Glutamatergic neuron (in vitro differentiated cells): Measurements from ENCODE around the gene NT5DC4. TPM values are rescaled to one million over a fixed set of nuclear protein-coding genes. Genes with fewer than 3 reads are reported as not detected.

Experiments
- DNase-seq: peaks from one replicate; pipeline ENCODE4 v3.0.0; 2022
- H3K27ac Mint-ChIP-seq: one replicate; pipeline ENCODE4 v1.8.0; 2020; ENCODE audit warnings: mild to moderate bottlenecking, mixed read lengths, inconsistent platforms; ENCODE audit not compliant: unreplicated experiment
- H3K27me3 Mint-ChIP-seq: one replicate; pipeline ENCODE4 v1.8.0; 2020; ENCODE audit warnings: mild to moderate bottlenecking, moderate library complexity, mixed read lengths, inconsistent platforms; ENCODE audit not compliant: unreplicated experiment
- H3K36me3 Mint-ChIP-seq: one replicate; pipeline ENCODE4 v1.8.0; 2020; ENCODE audit warnings: mild to moderate bottlenecking, mixed read lengths, inconsistent platforms; ENCODE audit not compliant: unreplicated experiment
- H3K4me1 Mint-ChIP-seq: one replicate; pipeline ENCODE4 v1.8.0; 2020; ENCODE audit warnings: mild to moderate bottlenecking, low read depth, mixed read lengths, inconsistent platforms; ENCODE audit not compliant: unreplicated experiment
- H3K4me3 Mint-ChIP-seq: one replicate; pipeline ENCODE4 v1.8.0; 2020; ENCODE audit warnings: mild to moderate bottlenecking, mixed read lengths, inconsistent platforms; ENCODE audit not compliant: unreplicated experiment
- H3K9me3 Mint-ChIP-seq: one replicate; pipeline ENCODE4 v1.8.0; 2020; ENCODE audit warnings: mild to moderate bottlenecking, moderate library complexity, mixed read lengths, inconsistent platforms; ENCODE audit not compliant: unreplicated experiment
- CTCF ChIP-seq: fragments of 200-600 bp; sonication (generic); IDR thresholded peaks from one replicate; pipeline ENCODE4 v1.5.0; 2021; ENCODE audit not compliant: partially characterized antibody, unreplicated experiment
- total RNA-seq: library from RNA; stranded (reverse); fragmentation: NEBNext Ultra II Directional; extraction: Animal tissue kit (Norgen Biotek cat#: 25700); gene quantifications from one replicate; pipeline ENCODE4 v1.2.1, GENCODE V29; 2021; ENCODE audit not compliant: unreplicated experiment

Gene NT5DC4
- total RNA-seq, 1 donor from 2014 or later = not detected

GRCh38 chr2:112751451-112752197 lies 30.8 kb downstream of the NT5DC4 start:
- Mint-ChIP-seq H3K36me3 (no peaks in the 10 kb centered on the region), H3K27ac (no peak overlapping the region), H3K9me3 (no peaks in the 10 kb centered on the region), H3K27me3 (no peaks in the 10 kb centered on the region), H3K4me1 (peaks cover 3% of the 10 kb centered on the region), H3K4me3 (no peak overlapping the region)
- no peak for DNase-seq
- TF ChIP-seq CTCF = no peak

- Mint-ChIP-seq H3K27me3 (no peaks in the 10 kb centered on the region), H3K4me1 (peaks cover 3% of the 10 kb centered on the region), H3K9me3 (no peaks in the 10 kb centered on the region), H3K36me3 (no peaks in the 10 kb centered on the region), H3K4me3 (no peak overlapping the region), H3K27ac (no peak overlapping the region)
- no peak for DNase-seq
- no peak for TF ChIP-seq CTCF
Observed at GRCh38 chr2:112752667-112753066, 31.8 kb downstream of the NT5DC4 start.

GRCh38 chr2:112754564-112754963 lies 33.7 kb downstream of the NT5DC4 start:
- no peak for DNase-seq
- TF ChIP-seq CTCF = no peak
- Mint-ChIP-seq H3K4me3 (no peak overlapping the region), H3K9me3 (no peaks in the 10 kb centered on the region), H3K27me3 (no peaks in the 10 kb centered on the region), H3K4me1 (peaks cover 3% of the 10 kb centered on the region), H3K27ac (no peak overlapping the region), H3K36me3 (no peaks in the 10 kb centered on the region)

GRCh38 chr2:112755444-112755843 lies 34.6 kb downstream of the NT5DC4 start:
- no peak for DNase-seq
- Mint-ChIP-seq H3K27me3 (no peaks in the 10 kb centered on the region), H3K9me3 (no peaks in the 10 kb centered on the region), H3K36me3 (no peaks in the 10 kb centered on the region), H3K27ac (no peak overlapping the region), H3K4me1 (no peaks in the 10 kb centered on the region), H3K4me3 (no peak overlapping the region)
- no peak for TF ChIP-seq CTCF

- Mint-ChIP-seq H3K36me3 (no peaks in the 10 kb centered on the region), H3K4me3 (no peak overlapping the region), H3K27ac (no peak overlapping the region), H3K4me1 (no peaks in the 10 kb centered on the region), H3K9me3 (no peaks in the 10 kb centered on the region), H3K27me3 (no peaks in the 10 kb centered on the region)
- no peak for TF ChIP-seq CTCF
- no peak for DNase-seq
Observed at GRCh38 chr2:112756207-112756606, 35.4 kb downstream of the NT5DC4 start.
